SU-DHL-6 (cell line): ENCODE results near the gene CD72.
"Not testable (repeated sequence)": the region's sequence is repeated elsewhere in the genome, so short reads cannot be mapped to it uniquely, and the experiment has no call there.

Source experiments
- EZH2phosphoT487 ChIP-seq: fragments of 200-600 bp; sonication (generic), shearing (Covaris generic); conservative IDR thresholded peaks from 2 replicates; pipeline ENCODE4 v1.6.1; 2018; ENCODE audit warnings: mild to moderate bottlenecking, antibody characterized with exemption, low read length, moderate library complexity, mixed read lengths
- TF ChIP-seq, protein P1 (sequence below): fragments of 200-600 bp; sonication (generic); IDR thresholded peaks from one replicate; pipeline ENCODE4 v1.5.1; 2017; ENCODE audit warnings: antibody characterized with exemption, mild to moderate bottlenecking, low read length, moderate library complexity; ENCODE audit not compliant: insufficient read depth, poor library complexity, severe bottlenecking

- TF ChIP-seq, protein P1, sequence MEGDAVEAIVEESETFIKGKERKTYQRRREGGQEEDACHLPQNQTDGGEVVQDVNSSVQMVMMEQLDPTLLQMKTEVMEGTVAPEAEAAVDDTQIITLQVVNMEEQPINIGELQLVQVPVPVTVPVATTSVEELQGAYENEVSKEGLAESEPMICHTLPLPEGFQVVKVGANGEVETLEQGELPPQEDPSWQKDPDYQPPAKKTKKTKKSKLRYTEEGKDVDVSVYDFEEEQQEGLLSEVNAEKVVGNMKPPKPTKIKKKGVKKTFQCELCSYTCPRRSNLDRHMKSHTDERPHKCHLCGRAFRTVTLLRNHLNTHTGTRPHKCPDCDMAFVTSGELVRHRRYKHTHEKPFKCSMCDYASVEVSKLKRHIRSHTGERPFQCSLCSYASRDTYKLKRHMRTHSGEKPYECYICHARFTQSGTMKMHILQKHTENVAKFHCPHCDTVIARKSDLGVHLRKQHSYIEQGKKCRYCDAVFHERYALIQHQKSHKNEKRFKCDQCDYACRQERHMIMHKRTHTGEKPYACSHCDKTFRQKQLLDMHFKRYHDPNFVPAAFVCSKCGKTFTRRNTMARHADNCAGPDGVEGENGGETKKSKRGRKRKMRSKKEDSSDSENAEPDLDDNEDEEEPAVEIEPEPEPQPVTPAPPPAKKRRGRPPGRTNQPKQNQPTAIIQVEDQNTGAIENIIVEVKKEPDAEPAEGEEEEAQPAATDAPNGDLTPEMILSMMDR = not testable (repeated sequence)
- TF ChIP-seq EZH2phosphoT487 = not testable (repeated sequence)
These were observed 23.3 kb upstream of the CD72 start for GRCh38 chr9:35641478-35641877.
